Panc1 (cell line): ENCODE measurements around the gene CGN.
A peak's percentile ranks its signal among the peaks of the same experiment; 100 is the strongest.

Source experiments
- POLR2AphosphoS5 ChIP-seq: IDR thresholded peaks from 2 replicates; pipeline ENCODE4 v1.6.1; 2012; ENCODE audit warnings: mild to moderate bottlenecking, low read depth, low read length, moderate library complexity
- TF ChIP-seq, protein P1 (sequence below): fragments of 450-650 bp; IDR thresholded peaks from 2 replicates; pipeline ENCODE4 v1.5.1; 2017; ENCODE audit warnings: mild to moderate bottlenecking
- TF ChIP-seq, protein P2 (sequence below), 2 experiments: IDR thresholded peaks; 2 replicates each; pipeline ENCODE4 v1.6.1; 2011 to 2012; ENCODE audit warnings: low read depth in 2 of 2, control low read depth in 1 of 2, low read length in 1 of 2, mild to moderate bottlenecking in 1 of 2, moderate library complexity in 1 of 2; ENCODE audit not compliant: insufficient read depth in 1 of 2

DNA sequence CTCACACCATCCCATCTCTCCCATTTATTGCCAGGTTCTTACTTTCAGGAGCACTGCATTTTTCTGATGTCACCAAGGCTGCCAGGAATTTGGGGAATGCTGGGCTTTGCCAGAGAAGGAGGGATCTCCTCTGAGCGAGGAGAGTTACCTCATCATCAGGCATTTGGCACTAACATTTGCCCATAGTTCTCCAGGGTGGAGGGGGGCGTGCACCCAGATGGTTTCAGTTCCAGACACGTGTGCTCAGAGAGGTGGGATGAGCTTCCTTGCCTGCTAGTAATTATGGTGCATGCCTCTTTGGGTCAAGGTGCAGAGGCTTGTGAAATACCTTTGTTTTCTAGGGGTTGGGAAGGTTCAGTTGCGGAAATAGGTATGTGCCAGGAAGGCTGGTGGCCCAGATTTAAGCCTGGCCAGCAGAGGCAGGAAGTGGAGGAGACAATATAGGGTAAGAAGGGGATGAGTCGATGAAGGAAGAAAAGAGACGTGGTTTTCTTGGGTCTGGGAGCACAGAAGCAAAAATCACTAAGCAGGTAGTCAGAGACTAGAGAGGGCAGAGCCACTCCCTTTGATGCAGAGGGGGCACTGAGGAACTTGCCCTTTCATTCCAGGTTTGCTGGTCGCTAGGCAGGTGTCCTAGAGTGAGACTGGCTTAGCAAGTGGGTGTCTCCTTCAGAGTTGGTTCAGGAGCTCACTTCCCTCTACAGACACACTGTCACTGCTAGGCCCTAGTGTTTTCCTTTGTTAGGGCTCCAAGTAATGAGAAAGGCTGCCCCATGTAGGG is 36.1 kb downstream of the CGN start:
- TF ChIP-seq, protein P1, sequence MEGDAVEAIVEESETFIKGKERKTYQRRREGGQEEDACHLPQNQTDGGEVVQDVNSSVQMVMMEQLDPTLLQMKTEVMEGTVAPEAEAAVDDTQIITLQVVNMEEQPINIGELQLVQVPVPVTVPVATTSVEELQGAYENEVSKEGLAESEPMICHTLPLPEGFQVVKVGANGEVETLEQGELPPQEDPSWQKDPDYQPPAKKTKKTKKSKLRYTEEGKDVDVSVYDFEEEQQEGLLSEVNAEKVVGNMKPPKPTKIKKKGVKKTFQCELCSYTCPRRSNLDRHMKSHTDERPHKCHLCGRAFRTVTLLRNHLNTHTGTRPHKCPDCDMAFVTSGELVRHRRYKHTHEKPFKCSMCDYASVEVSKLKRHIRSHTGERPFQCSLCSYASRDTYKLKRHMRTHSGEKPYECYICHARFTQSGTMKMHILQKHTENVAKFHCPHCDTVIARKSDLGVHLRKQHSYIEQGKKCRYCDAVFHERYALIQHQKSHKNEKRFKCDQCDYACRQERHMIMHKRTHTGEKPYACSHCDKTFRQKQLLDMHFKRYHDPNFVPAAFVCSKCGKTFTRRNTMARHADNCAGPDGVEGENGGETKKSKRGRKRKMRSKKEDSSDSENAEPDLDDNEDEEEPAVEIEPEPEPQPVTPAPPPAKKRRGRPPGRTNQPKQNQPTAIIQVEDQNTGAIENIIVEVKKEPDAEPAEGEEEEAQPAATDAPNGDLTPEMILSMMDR = no peak
- peak; percentile 37; the same call in 1 of the 2 replicates for TF ChIP-seq POLR2AphosphoS5
- TF ChIP-seq, protein P2, sequence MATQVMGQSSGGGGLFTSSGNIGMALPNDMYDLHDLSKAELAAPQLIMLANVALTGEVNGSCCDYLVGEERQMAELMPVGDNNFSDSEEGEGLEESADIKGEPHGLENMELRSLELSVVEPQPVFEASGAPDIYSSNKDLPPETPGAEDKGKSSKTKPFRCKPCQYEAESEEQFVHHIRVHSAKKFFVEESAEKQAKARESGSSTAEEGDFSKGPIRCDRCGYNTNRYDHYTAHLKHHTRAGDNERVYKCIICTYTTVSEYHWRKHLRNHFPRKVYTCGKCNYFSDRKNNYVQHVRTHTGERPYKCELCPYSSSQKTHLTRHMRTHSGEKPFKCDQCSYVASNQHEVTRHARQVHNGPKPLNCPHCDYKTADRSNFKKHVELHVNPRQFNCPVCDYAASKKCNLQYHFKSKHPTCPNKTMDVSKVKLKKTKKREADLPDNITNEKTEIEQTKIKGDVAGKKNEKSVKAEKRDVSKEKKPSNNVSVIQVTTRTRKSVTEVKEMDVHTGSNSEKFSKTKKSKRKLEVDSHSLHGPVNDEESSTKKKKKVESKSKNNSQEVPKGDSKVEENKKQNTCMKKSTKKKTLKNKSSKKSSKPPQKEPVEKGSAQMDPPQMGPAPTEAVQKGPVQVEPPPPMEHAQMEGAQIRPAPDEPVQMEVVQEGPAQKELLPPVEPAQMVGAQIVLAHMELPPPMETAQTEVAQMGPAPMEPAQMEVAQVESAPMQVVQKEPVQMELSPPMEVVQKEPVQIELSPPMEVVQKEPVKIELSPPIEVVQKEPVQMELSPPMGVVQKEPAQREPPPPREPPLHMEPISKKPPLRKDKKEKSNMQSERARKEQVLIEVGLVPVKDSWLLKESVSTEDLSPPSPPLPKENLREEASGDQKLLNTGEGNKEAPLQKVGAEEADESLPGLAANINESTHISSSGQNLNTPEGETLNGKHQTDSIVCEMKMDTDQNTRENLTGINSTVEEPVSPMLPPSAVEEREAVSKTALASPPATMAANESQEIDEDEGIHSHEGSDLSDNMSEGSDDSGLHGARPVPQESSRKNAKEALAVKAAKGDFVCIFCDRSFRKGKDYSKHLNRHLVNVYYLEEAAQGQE (IDR thresholded peaks at IDR 0.05; ENCODE audit: insufficient read depth in 1 of 2, low read depth in 2 of 2, low read length in 1 of 2) = no peak
